A673 (cell line): ENCODE measurements around the gene EDN3.

ENCODE experiments used
- EZH2 ChIP-seq: fragments of 200-600 bp; sonication (generic); IDR thresholded peaks from 2 replicates; pipeline ENCODE4 v1.6.1; 2017; ENCODE audit warnings: borderline replicate concordance, low read depth, mild to moderate bottlenecking, mixed read lengths, antibody characterized with exemption, low read length; ENCODE audit not compliant: poor library complexity, severe bottlenecking
- TF ChIP-seq, protein P1 (sequence below): fragments of 300-800, 200-600 bp; sonication (generic); conservative IDR thresholded peaks from 2 replicates; pipeline ENCODE4 v1.5.1; 2017; ENCODE audit warnings: low read depth, mild to moderate bottlenecking, antibody characterized with exemption, low read length, moderate library complexity, mixed read lengths

DNA sequence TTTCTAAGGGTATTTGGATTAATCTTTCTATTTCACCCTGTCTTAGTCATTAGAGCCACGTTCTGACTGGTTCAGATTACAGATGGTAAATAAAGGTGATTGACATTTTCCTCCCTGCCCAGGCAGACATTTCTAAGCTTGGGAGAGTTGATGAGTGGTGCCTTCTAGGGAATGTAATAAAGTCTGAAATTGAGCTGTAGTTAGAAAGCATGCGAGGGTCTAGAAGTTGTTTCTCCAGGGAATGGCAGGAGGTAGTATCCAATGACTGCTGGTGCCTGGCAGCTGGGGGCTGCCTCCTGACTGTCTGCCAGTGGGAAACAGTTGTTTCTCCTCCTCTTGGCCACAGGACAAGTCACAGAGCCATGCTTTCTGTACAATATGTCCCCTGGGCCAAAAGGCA is 14.6 kb downstream of the EDN3 start:
- TF ChIP-seq, protein P1, sequence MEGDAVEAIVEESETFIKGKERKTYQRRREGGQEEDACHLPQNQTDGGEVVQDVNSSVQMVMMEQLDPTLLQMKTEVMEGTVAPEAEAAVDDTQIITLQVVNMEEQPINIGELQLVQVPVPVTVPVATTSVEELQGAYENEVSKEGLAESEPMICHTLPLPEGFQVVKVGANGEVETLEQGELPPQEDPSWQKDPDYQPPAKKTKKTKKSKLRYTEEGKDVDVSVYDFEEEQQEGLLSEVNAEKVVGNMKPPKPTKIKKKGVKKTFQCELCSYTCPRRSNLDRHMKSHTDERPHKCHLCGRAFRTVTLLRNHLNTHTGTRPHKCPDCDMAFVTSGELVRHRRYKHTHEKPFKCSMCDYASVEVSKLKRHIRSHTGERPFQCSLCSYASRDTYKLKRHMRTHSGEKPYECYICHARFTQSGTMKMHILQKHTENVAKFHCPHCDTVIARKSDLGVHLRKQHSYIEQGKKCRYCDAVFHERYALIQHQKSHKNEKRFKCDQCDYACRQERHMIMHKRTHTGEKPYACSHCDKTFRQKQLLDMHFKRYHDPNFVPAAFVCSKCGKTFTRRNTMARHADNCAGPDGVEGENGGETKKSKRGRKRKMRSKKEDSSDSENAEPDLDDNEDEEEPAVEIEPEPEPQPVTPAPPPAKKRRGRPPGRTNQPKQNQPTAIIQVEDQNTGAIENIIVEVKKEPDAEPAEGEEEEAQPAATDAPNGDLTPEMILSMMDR = no peak
- TF ChIP-seq EZH2 = no peak
